ENCODE results near the gene PASK.

PASK gene

DNA sequence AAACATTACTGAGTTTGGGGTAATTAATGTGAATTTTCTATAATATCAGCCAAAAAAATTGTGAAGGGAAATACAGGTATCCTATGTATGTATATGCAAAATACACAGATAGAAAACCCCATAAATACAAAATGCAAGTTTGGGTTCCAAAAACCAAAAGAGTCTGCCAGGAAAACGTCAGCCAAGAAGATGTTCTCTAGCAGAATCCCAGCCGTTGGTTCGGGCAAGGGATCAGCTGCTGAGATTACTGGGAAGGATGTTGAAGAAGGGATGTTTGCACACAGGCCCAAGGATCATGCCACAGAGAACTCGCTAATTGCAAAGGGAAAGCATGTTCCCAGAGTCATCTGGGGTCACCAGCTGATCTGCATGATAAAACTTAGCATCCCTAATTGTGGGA lies 29.7 kb upstream of the PASK start:
- Histone ChIP-seq H3K36me3 (ENCODE audit: control insufficient read depth in 1 of 2, insufficient read depth in 2 of 2, low read length in 2 of 2) (peaks cover 11 to 56% of the 10 kb centered on the region in 2 donors), H3K27ac (ENCODE audit: low read length) (no peak overlapping the region), H3K4me1 (ENCODE audit: control insufficient read depth in 1 of 2, insufficient read depth in 2 of 2, low read length in 2 of 2) (peaks cover 0 to 4% of the 10 kb centered on the region in 2 donors), H3K27me3 (ENCODE audit: low read depth, low read length) (no peaks in the 10 kb centered on the region), H3K9me3 (ENCODE audit: control insufficient read depth in 1 of 2, low read length in 2 of 2) (no peaks in the 10 kb centered on the region), H3K4me3 (ENCODE audit: low read depth in 1 of 2, low read length in 2 of 2) (no peak overlapping the region)

DNA sequence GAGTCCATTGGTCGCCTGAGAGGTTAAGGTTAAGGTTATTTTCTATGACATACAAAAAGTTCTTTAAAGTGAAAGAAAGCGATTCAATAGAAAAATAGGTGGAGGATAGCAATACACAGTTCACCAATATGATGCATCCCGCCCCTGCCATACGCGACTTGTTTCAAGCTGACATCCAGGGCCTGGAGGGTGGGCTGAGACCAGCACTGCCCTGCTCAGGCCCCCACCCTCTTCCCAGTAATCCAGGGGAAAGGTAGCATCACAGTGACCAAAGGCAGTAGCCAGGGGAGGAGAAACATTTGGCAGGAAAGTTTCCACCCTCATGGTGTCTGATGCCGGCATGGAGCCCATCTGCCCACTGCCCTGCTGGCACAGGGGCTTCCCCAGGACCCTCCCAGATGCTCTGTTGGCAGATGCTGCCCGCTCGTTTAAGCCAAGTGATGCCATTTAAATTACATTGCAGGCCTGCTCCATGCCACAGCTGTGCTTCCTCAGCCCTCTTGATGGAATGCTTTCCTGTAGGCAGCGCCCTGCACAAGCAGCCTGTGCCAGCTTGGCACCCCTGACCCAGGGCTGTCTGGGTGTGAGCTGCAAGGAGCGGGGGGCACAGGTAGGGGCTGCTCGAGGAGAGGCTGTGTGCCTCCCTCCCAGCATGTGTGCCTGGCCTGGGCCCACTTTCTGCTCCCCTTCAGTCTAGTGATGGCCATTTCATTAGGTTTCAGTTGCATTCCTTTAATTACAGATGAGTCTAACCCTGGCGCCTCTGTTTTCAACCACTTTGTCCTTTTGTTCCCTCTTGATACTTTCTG lies 28.5 kb upstream of the PASK start:
- H3K27ac ChIP-seq (ENCODE audit: low read length), result no peak overlapping the region
- H3K9me3 ChIP-seq (ENCODE audit: control insufficient read depth in 1 of 2, low read length in 2 of 2), result no peaks in the 10 kb centered on the region
- peaks cover under 1 to 51% of the 10 kb centered on the region in 2 donors for H3K36me3 ChIP-seq (ENCODE audit: control insufficient read depth in 1 of 2, insufficient read depth in 2 of 2, low read length in 2 of 2)
- H3K4me3 ChIP-seq (ENCODE audit: low read depth in 1 of 2, low read length in 2 of 2), result no peak overlapping the region
- H3K4me1 ChIP-seq (ENCODE audit: control insufficient read depth in 1 of 2, insufficient read depth in 2 of 2, low read length in 2 of 2), result peaks cover 0 to 4% of the 10 kb centered on the region in 2 donors
- no peaks in the 10 kb centered on the region for H3K27me3 ChIP-seq (ENCODE audit: low read depth, low read length)

DNA sequence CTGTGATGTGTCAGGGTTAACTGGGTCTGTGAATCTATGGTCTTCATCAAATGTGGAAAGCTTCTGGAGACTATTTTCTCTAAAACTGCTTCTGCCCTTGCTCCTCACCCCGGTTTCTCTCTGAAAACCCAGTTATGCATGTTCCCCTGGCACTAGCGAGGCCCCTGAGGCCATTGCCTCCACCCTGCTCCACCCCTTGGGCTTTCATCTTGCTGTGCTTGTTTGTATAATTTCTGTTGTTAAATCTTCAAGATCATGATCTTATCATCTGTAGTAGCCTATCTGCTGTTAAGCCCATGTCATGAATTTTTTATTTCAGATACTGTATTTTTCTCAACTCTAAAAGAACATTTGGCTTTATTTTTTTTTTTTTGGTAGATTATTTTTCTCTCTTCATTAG lies 24.3 kb upstream of the PASK start:
- Histone ChIP-seq H3K27me3 (ENCODE audit: low read depth, low read length) (no peaks in the 10 kb centered on the region), H3K4me3 (ENCODE audit: low read depth in 1 of 2, low read length in 2 of 2) (no peak overlapping the region), H3K9me3 (ENCODE audit: control insufficient read depth in 1 of 2, low read length in 2 of 2) (peaks cover 8 to 11% of the 10 kb centered on the region in 2 donors), H3K36me3 (ENCODE audit: control insufficient read depth in 1 of 2, insufficient read depth in 2 of 2, low read length in 2 of 2) (peaks cover 25 to 65% of the 10 kb centered on the region in 2 donors), H3K27ac (ENCODE audit: low read length) (no peak overlapping the region), H3K4me1 (ENCODE audit: control insufficient read depth in 1 of 2, insufficient read depth in 2 of 2, low read length in 2 of 2) (no peaks in the 10 kb centered on the region)

DNA sequence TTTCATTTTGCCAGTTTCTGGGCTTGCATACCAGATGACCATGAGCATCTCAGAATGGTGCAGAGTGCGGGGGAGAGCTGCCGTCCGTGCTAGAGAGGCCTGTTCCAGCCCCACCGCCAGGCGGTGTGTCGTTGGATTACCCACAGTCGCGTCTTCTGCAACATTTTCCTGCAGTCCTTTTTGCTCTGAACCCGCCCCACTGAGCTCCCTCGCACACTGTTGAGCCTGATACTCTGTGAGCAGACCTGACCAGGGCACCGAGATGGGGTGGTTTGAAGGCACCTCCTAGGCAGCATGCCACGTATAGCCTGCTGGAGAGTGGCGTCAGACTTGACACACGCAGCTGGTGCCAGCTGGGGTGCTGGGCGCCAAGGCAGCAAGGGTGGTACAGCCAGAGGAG lies 19.1 kb upstream of the PASK start:
- H3K36me3 ChIP-seq (ENCODE audit: control insufficient read depth in 1 of 2, insufficient read depth in 2 of 2, low read length in 2 of 2), result peaks cover 37 to 77% of the 10 kb centered on the region in 2 donors
- no peak overlapping the region for H3K27ac ChIP-seq (ENCODE audit: low read length)
- H3K4me3 ChIP-seq (ENCODE audit: low read depth in 1 of 2, low read length in 2 of 2), result no peak overlapping the region
- peaks cover 8 to 11% of the 10 kb centered on the region in 2 donors for H3K9me3 ChIP-seq (ENCODE audit: control insufficient read depth in 1 of 2, low read length in 2 of 2)
- no peaks in the 10 kb centered on the region for H3K4me1 ChIP-seq (ENCODE audit: control insufficient read depth in 1 of 2, insufficient read depth in 2 of 2, low read length in 2 of 2)
- no peaks in the 10 kb centered on the region for H3K27me3 ChIP-seq (ENCODE audit: low read depth, low read length)

DNA sequence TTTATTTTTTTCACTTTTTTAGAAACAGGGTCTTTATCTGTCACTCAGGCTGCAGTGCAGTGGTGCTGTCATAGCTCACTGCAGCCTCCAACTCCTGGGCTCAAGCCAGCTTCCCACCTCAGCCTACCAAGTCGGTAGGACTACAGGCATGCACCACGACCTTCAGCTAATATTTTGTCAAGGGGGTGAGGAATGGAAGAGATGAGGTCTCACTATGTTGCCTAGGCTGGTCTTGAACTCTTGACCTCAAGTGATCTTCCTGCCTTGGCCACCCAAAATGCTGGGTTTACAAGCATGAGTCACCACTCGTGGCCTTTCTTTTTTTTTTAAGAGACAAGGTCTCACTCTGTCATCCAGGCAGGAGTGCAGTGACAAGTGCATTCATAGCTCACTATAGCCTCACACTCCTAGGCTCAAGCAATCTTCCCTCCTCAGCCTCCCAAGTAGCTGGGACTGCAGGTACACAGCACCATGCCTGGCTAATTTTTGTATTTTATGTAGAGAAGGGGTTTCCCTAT lies 14.4 kb upstream of the PASK start:
- no peaks in the 10 kb centered on the region for H3K4me1 ChIP-seq (ENCODE audit: control insufficient read depth in 1 of 2, insufficient read depth in 2 of 2, low read length in 2 of 2)

DNA sequence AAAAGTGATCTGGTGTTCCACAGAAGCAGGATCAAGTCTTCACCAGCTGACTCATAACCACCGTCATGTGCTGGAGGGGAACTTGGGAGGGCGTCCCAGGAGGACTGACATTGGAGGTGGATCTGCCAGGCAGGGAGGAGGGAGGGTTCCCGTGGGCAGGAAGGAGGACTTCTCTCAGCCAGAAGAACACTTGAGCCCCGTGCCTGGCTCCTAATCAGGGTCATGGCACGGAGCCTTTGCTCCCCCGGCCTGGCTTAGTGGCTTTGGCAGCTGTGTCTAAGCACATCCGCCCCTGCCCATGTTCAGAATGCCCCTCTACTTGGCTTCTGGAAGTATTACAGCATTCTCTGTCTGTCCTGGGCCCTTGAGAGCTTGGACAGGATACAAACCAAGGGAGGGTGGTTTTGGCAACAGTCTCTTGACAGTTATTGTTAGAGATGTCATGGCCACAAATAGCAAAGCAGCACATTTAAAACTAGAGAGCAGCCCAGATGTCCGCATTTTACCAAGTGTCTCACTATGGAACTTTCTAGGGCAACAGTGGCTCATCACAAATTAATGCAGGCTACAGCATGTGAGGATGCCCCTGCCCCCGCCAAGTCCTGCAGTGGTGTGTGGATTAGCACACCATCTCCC lies 12.5 kb upstream of the PASK start:
- H3K27me3 ChIP-seq (ENCODE audit: low read depth, low read length), result no peaks in the 10 kb centered on the region
- H3K36me3 ChIP-seq (ENCODE audit: control insufficient read depth in 1 of 2, insufficient read depth in 2 of 2, low read length in 2 of 2), result peaks cover 34 to 63% of the 10 kb centered on the region in 2 donors
- no peak overlapping the region for H3K4me3 ChIP-seq (ENCODE audit: low read depth in 1 of 2, low read length in 2 of 2)
- H3K9me3 ChIP-seq (ENCODE audit: control insufficient read depth in 1 of 2, low read length in 2 of 2), result no peaks in the 10 kb centered on the region
- H3K27ac ChIP-seq (ENCODE audit: low read length), result peak overlapping the region; percentile 27
- H3K4me1 ChIP-seq (ENCODE audit: control insufficient read depth in 1 of 2, insufficient read depth in 2 of 2, low read length in 2 of 2), result no peaks in the 10 kb centered on the region

More for the DNA sequence above, 14.4 kb upstream of the PASK start:
- Histone ChIP-seq H3K27me3 (ENCODE audit: low read depth, low read length) (no peaks in the 10 kb centered on the region), H3K4me3 (ENCODE audit: low read depth in 1 of 2, low read length in 2 of 2) (no peak overlapping the region), H3K9me3 (ENCODE audit: control insufficient read depth in 1 of 2, low read length in 2 of 2) (no peaks in the 10 kb centered on the region), H3K27ac (ENCODE audit: low read length) (no peak overlapping the region), H3K36me3 (ENCODE audit: control insufficient read depth in 1 of 2, insufficient read depth in 2 of 2, low read length in 2 of 2) (peaks cover 25 to 64% of the 10 kb centered on the region in 2 donors)

DNA sequence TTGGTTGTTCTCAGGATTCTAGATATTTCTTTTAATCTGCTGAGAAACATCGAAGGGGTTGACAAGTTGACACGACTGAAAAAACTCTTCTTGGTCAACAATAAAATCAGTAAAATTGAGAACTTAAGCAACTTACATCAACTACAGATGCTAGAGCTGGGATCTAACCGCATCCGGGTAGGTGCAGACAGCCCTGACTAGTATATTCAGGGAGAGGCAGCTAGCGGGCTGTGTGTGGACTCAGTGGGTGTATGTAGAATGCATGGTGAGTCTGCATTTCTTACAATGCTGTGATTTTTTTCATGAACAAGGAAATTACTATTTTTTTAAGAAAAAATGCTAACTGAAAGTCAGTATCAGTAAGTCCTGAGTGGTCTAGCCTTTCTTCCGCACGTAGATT lies 11.0 kb upstream of the PASK start:
- no peak overlapping the region for H3K4me3 ChIP-seq (ENCODE audit: low read depth in 1 of 2, low read length in 2 of 2)
- no peak overlapping the region for H3K27ac ChIP-seq (ENCODE audit: low read length)

DNA sequence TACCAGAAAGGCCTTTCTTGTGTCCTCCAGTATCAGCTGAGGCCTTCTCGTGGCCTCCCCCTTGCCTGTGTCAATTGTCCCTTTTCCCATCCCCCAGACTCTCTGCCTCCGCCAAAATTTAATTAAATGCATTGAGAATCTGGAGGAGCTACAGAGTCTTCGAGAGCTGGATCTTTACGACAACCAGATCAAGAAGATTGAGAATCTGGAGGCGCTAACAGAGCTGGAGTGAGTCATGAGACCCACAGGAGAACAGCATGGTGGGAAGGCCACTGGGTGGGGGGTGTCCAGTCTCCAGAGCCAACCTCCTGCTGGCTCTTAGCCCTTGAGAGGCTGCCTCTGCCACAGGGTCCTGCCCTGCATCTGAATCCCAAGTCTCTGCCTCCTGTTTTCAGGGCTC lies 9.8 kb upstream of the PASK start:
- H3K4me3 ChIP-seq (ENCODE audit: low read depth in 1 of 2, low read length in 2 of 2), result no peak overlapping the region
- H3K27ac ChIP-seq (ENCODE audit: low read length), result no peak overlapping the region
- H3K36me3 ChIP-seq (ENCODE audit: control insufficient read depth in 1 of 2, insufficient read depth in 2 of 2, low read length in 2 of 2), result peaks cover 23 to 54% of the 10 kb centered on the region in 2 donors
- H3K9me3 ChIP-seq (ENCODE audit: control insufficient read depth in 1 of 2, low read length in 2 of 2), result no peaks in the 10 kb centered on the region
- H3K4me1 ChIP-seq (ENCODE audit: control insufficient read depth in 1 of 2, insufficient read depth in 2 of 2, low read length in 2 of 2), result no peaks in the 10 kb centered on the region
- no peaks in the 10 kb centered on the region for H3K27me3 ChIP-seq (ENCODE audit: low read depth, low read length)

More for the DNA sequence above, 11.0 kb upstream of the PASK start:
- peaks cover 26 to 59% of the 10 kb centered on the region in 2 donors for H3K36me3 ChIP-seq (ENCODE audit: control insufficient read depth in 1 of 2, insufficient read depth in 2 of 2, low read length in 2 of 2)
- H3K27me3 ChIP-seq (ENCODE audit: low read depth, low read length), result no peaks in the 10 kb centered on the region
- no peaks in the 10 kb centered on the region for H3K9me3 ChIP-seq (ENCODE audit: control insufficient read depth in 1 of 2, low read length in 2 of 2)
- no peaks in the 10 kb centered on the region for H3K4me1 ChIP-seq (ENCODE audit: control insufficient read depth in 1 of 2, insufficient read depth in 2 of 2, low read length in 2 of 2)

DNA sequence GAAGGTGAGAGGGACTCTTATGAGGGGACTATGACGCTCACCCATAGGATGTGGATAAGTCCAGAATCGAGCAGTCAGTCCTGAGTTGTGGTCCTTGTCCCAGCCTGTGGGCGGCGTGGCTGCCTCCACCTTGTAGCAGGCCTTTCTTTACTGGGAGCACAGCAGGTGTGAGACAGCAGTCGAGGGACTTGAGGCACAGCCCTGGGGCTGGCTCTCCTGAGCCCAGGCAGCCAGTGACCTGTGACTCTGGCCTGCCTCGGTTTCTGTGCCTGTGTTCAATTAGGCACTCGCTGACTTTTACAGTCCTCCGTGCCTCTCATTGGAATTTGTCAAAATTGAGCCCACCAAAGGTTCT lies 9.3 kb upstream of the PASK start:
- Histone ChIP-seq H3K27ac (ENCODE audit: low read length) (no peak overlapping the region), H3K4me3 (ENCODE audit: low read depth in 1 of 2, low read length in 2 of 2) (no peak overlapping the region), H3K36me3 (ENCODE audit: control insufficient read depth in 1 of 2, insufficient read depth in 2 of 2, low read length in 2 of 2) (peaks cover 24 to 50% of the 10 kb centered on the region in 2 donors), H3K9me3 (ENCODE audit: control insufficient read depth in 1 of 2, low read length in 2 of 2) (no peaks in the 10 kb centered on the region), H3K4me1 (ENCODE audit: control insufficient read depth in 1 of 2, insufficient read depth in 2 of 2, low read length in 2 of 2) (no peaks in the 10 kb centered on the region), H3K27me3 (ENCODE audit: low read depth, low read length) (no peaks in the 10 kb centered on the region)

DNA sequence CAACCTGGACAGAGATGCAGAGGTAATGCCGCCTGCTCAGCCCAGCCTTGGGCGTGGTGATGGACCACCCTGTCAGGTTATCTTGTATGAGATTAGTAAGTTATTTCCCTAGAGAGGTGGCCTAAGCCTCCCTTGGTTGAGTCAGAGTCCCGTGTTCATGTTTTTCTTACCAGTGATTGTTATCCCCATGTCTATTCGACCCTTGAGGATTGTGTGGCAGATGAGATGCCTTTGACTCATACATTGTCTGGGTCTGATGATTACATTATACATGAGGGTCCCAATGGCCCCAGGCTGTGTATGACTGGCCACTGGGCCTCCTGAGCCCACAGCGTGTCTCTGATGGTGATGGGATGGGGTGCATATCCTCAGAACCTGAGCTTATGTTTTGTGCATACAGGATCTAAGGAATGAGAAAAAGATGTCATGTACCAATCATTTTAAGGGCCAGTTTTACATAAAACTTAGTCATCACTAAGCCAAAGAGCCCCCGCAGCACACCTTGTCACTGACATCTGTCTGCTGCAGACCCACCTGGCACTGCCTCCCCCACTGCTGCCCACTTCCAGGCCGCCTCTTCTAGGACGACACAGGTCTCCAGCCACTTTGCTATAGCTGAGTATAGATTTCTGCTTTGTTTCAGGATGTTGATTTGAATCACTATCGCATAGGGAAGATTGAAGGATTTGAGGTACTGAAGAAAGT lies 8.7 kb upstream of the PASK start:
- Histone ChIP-seq H3K27ac (ENCODE audit: low read length) (no peak overlapping the region), H3K4me1 (ENCODE audit: control insufficient read depth in 1 of 2, insufficient read depth in 2 of 2, low read length in 2 of 2) (no peaks in the 10 kb centered on the region), H3K36me3 (ENCODE audit: control insufficient read depth in 1 of 2, insufficient read depth in 2 of 2, low read length in 2 of 2) (peaks cover 27 to 50% of the 10 kb centered on the region in 2 donors), H3K27me3 (ENCODE audit: low read depth, low read length) (no peaks in the 10 kb centered on the region), H3K9me3 (ENCODE audit: control insufficient read depth in 1 of 2, low read length in 2 of 2) (no peaks in the 10 kb centered on the region), H3K4me3 (ENCODE audit: low read depth in 1 of 2, low read length in 2 of 2) (no peak overlapping the region)

DNA sequence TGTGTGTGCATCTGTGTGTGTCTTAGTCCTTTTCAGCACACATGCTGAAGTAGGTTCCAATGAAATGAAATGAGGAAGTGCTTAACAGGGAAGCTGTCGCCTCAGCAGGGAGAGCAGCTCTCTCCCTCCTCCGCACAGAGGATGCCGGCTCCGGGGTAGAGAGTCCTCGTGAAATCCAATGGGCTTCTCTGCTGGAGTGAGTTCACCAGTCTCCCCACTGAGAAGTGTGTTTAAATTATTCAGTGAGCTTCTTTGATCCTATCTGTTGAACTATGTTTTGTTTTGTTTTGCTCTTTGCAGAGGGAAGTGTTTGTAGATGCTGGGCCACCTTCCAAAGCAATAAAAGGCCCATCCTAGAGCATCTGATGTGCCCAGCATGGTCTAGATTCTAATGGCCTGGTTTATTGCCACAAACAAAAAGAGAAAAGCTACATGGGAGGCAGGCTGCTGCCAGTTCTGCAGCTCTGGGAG lies 7.7 kb upstream of the PASK start:
- Histone ChIP-seq H3K4me1 (ENCODE audit: control insufficient read depth in 1 of 2, insufficient read depth in 2 of 2, low read length in 2 of 2) (no peaks in the 10 kb centered on the region), H3K27ac (ENCODE audit: low read length) (no peak overlapping the region), H3K4me3 (ENCODE audit: low read depth in 1 of 2, low read length in 2 of 2) (no peak overlapping the region), H3K36me3 (ENCODE audit: control insufficient read depth in 1 of 2, insufficient read depth in 2 of 2, low read length in 2 of 2) (peaks cover 27 to 47% of the 10 kb centered on the region in 2 donors), H3K9me3 (ENCODE audit: control insufficient read depth in 1 of 2, low read length in 2 of 2) (no peaks in the 10 kb centered on the region), H3K27me3 (ENCODE audit: low read depth, low read length) (no peaks in the 10 kb centered on the region)

All from muscle layer of duodenum (tissue), 2 donors.